Calu3 (cell line): ENCODE measurements around the gene MTMR12. TPM values are rescaled to one million over a fixed set of nuclear protein-coding genes. Genes with fewer than 3 reads are reported as not detected.
A peak's percentile ranks its signal among the peaks of the same experiment; 100 is the strongest.

Experiments
- BruUV-seq: library from RNA; stranded (reverse); fragments of 400-500 nt; replicated peaks from 2 replicates; lab custom pipeline; 2021; lab: Mats Ljungman, UMichigan
- CTCF ChIA-PET: fragments of 300-600 bp; sonication (Branson Sonifier 250); formaldehyde crosslinking; loops from one replicate; lab custom pipeline; 2022; ENCODE audit warnings: antibody characterized with exemption; lab: Charles Lee
- DNase-seq: peaks from one replicate; pipeline ENCODE4 v3.0.0; 2022
- H3K27ac Mint-ChIP-seq: one replicate; pipeline ENCODE4 v1.8.0; 2022; ENCODE audit warnings: mixed read lengths; ENCODE audit not compliant: unreplicated experiment
- H3K27me3 Mint-ChIP-seq: one replicate; pipeline ENCODE4 v1.8.0; 2022; ENCODE audit warnings: mixed read lengths; ENCODE audit not compliant: unreplicated experiment
- H3K36me3 Mint-ChIP-seq: one replicate; pipeline ENCODE4 v1.8.0; 2022; ENCODE audit warnings: mild to moderate bottlenecking, moderate library complexity, mixed read lengths; ENCODE audit not compliant: insufficient read depth, unreplicated experiment
- H3K4me1 Mint-ChIP-seq: one replicate; pipeline ENCODE4 v1.8.0; 2022; ENCODE audit warnings: mild to moderate bottlenecking, low read depth, mixed read lengths; ENCODE audit not compliant: unreplicated experiment
- H3K4me3 Mint-ChIP-seq: one replicate; pipeline ENCODE4 v1.8.0; 2022; ENCODE audit warnings: mild to moderate bottlenecking, low read depth, moderate library complexity, mixed read lengths; ENCODE audit not compliant: unreplicated experiment
- H3K9me3 Mint-ChIP-seq: one replicate; pipeline ENCODE4 v1.8.0; 2022; ENCODE audit warnings: low read depth, mixed read lengths; ENCODE audit not compliant: unreplicated experiment
- intact Hi-C: fragments of 100-400 bp; cut with micrococcal nuclease; formaldehyde crosslinking; loops from one replicate; pipeline ENCODE4 v1.10.0; 2022; ENCODE audit not compliant: unreplicated experiment
- total RNA-seq: library from RNA; stranded (reverse); gene quantifications from 2 replicates; pipeline ENCODE4 v1.2.3, GENCODE V29; 2022
- TF ChIP-seq, protein P1 (sequence below): fragments of 200-600 bp; IDR thresholded peaks from one replicate; pipeline ENCODE4 v1.8.0; 2022; ENCODE audit warnings: antibody characterized with exemption; ENCODE audit not compliant: unreplicated experiment

MTMR12 gene
- total RNA-seq, 1 experiment from 2014 or later: 42.7 TPM

DNA sequence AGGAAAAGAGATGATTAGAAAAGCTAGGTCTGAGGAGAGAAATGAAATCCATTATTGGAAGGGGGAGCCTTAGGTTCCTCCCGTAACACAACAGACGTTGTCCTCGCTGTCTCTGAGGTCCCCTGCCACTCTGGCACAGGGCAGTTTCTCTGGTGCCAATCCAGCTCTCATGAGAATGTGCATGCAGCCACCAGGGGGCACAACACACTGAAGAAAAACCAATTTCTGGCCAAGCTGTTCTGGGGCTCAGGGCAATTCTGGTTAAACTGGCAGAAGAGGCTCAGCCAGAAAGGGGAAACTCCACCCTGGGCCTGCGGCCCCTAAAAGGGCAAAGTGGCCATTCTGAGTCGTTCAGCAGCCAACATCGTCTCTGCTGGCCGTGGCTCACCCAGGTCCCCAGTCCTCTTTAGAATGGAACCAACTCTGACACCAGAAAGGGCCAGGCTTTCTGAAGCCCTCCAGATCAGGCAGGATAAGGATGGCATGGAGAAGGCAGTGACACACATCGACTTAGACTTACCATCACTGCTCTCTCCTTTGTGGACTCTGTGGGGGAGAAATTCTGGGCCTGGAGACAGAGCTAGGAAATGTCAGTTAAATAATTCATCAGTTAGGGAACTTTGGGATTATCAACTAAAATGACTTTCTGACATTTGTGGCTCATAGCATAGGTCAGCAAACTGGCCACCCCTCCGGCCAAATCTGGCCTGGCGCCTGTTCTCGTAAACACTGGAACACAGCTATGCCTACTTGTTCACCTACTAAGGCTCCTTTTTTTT lies 80.1 kb downstream of the MTMR12 start:
- Mint-ChIP-seq H3K4me1 (peaks cover 40% of the 10 kb centered on the region), H3K4me3 (peak overlapping the region; percentile 43), H3K27me3 (no peaks in the 10 kb centered on the region), H3K9me3 (no peaks in the 10 kb centered on the region), H3K27ac (peak overlapping the region; percentile 79), H3K36me3 (peaks cover 53% of the 10 kb centered on the region)
- BruUV-seq: no TSS peak
- CTCF ChIA-PET: interaction anchor here (0.6 to 5.5 kb wide), 15 partner anchors 14 to 357 kb away, joined by 3 to 48 read pairs (median 4); partner anchors contain the start of gene GOLPH3
- peak; percentile 86 for DNase-seq
- TF ChIP-seq, protein P1, sequence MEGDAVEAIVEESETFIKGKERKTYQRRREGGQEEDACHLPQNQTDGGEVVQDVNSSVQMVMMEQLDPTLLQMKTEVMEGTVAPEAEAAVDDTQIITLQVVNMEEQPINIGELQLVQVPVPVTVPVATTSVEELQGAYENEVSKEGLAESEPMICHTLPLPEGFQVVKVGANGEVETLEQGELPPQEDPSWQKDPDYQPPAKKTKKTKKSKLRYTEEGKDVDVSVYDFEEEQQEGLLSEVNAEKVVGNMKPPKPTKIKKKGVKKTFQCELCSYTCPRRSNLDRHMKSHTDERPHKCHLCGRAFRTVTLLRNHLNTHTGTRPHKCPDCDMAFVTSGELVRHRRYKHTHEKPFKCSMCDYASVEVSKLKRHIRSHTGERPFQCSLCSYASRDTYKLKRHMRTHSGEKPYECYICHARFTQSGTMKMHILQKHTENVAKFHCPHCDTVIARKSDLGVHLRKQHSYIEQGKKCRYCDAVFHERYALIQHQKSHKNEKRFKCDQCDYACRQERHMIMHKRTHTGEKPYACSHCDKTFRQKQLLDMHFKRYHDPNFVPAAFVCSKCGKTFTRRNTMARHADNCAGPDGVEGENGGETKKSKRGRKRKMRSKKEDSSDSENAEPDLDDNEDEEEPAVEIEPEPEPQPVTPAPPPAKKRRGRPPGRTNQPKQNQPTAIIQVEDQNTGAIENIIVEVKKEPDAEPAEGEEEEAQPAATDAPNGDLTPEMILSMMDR: peak; percentile 74
- intact Hi-C loops: loop anchor here (1.0 to 10.0 kb wide), 3 partner anchors 70 to 362 kb away; no protein-coding TSS in a partner anchor

DNA sequence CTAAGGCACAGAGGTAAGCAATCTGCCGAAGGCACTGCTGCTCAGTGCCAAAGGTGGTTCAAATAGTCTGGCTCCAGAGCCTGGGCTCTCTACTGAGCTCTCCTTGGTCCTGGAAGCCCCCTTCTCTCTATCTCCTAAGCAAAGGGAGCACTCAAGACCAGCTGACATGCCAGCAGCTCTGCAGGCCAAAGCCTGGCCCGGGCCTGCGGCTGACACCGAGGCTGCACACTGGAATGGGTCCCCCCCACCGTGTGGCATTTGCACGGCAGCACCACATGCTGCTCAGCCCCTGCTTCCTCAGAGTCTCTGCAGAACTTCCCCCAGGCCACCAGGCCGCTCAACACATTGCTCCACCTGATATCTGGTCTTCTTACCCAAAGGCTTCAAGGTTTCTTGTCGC lies 80.8 kb downstream of the MTMR12 start:
- H3K27me3 Mint-ChIP-seq: no peaks in the 10 kb centered on the region
- BruUV-seq: no TSS peak
- H3K27ac Mint-ChIP-seq: peak overlapping the region; percentile 79
- H3K36me3 Mint-ChIP-seq: peaks cover 51% of the 10 kb centered on the region
- H3K4me3 Mint-ChIP-seq: no peak overlapping the region
- no peaks in the 10 kb centered on the region for H3K9me3 Mint-ChIP-seq
- CTCF ChIA-PET: interaction anchor here (0.6 to 5.5 kb wide), 12 partner anchors 14 to 358 kb away, joined by 3 to 48 read pairs (median 4); partner anchors contain the start of gene GOLPH3
- H3K4me1 Mint-ChIP-seq: peaks cover 42% of the 10 kb centered on the region
- TF ChIP-seq, protein P1: no peak
- intact Hi-C loops: loop anchor here (1.0 to 10.0 kb wide), 3 partner anchors 71 to 363 kb away; no protein-coding TSS in a partner anchor
- no peak for DNase-seq

DNA sequence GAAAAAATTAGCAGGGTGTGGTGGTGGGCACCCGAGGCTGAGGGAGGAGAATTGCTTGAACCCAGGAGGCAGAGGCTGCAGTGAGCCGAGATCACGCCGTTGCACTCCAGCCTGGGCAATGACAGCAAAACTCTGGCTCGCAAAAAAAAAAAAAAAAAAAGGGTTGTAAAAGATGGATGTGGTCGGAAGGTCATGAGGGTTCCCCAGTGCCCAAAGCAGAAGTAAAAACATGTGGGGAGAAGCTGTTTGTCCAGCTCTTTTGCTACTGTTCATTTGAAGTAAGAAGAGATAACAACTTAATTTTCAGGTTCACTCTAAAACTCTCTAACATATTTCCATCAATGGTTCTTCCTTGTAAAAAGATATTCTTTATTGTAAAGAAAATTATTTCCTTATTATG lies 81.5 kb downstream of the MTMR12 start:
- no peak overlapping the region for H3K4me3 Mint-ChIP-seq
- no peaks in the 10 kb centered on the region for H3K27me3 Mint-ChIP-seq
- H3K9me3 Mint-ChIP-seq: no peaks in the 10 kb centered on the region
- no peak overlapping the region for H3K27ac Mint-ChIP-seq
- H3K4me1 Mint-ChIP-seq: peaks cover 49% of the 10 kb centered on the region
- DNase-seq: no peak
- CTCF ChIA-PET: interaction anchor here (0.7 to 5.5 kb wide), 6 partner anchors 31 to 240 kb away, joined by 3 to 48 read pairs (median 6); no protein-coding TSS in a partner anchor
- TF ChIP-seq, protein P1: no peak
- H3K36me3 Mint-ChIP-seq: peaks cover 50% of the 10 kb centered on the region
- intact Hi-C loops: loop anchor here (10.0 kb wide), 1 partner anchor 364 kb away; no protein-coding TSS in a partner anchor
- BruUV-seq: no TSS peak

DNA sequence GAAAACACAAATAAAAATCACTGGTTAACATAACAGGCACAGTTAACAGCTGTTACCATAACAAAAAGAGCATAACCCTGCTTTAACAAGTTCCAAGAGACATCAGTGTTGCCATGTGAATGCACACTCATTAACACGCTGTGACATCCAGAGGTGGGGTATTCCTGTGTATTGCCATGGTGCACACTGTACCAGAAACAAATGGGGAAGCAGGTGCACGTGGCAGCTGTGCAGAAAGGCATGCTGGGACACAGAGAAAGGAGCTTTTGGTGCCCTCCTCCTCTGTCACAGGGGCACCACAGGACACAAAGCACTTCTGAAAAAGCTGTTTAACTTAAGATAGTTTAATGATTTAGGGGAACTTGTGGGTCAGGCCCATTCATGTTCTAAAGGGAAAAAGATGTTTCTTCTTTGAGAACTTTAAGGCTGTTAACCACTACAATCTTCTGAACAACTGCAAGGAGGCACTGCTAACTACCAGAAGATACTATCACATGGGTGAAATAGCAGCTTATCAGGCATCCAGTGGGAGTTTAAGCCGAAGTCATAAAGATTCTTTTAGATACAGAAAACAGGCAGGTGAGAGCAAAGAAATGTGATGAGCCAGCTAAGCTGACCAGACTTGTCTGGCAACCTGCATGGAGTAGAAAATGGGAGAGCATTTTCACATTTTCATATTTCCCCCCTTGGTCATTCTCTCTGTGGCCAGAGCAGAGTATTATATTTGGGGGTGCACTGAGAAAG lies 82.2 kb downstream of the MTMR12 start:
- Mint-ChIP-seq H3K4me1 (peaks cover 53% of the 10 kb centered on the region), H3K4me3 (no peak overlapping the region), H3K36me3 (peaks cover 57% of the 10 kb centered on the region), H3K27me3 (no peaks in the 10 kb centered on the region), H3K9me3 (no peaks in the 10 kb centered on the region), H3K27ac (no peak overlapping the region)
- BruUV-seq: no TSS peak
- DNase-seq: no peak
- CTCF ChIA-PET: interaction anchor here (5.5 kb wide), 1 partner anchor 99 kb away, joined by 48 read pairs; no protein-coding TSS in a partner anchor
- intact Hi-C loops: loop anchor here (10.0 kb wide), 1 partner anchor 364 kb away; no protein-coding TSS in a partner anchor
- TF ChIP-seq, protein P1: no peak
